ENCODE data around the gene RAD54L2. TPM values are rescaled to one million over a fixed set of nuclear protein-coding genes. Genes with fewer than 3 reads are reported as not detected.
A peak's percentile ranks its signal among the peaks of the same experiment; 100 is the strongest.
"Not testable (repeated sequence)": the region's sequence is repeated elsewhere in the genome, so short reads cannot be mapped to it uniquely, and the experiment has no call there.

The RAD54L2 gene
- total RNA-seq, 1 donor from 2014 or later, result 37.6 TPM

GRCh38 chr3:51502562-51502910 lies 36.0 kb upstream of the RAD54L2 start:
- no peak for DNase-seq (ENCODE audit: extremely low spot score, unreplicated experiment)
- no peaks in the 10 kb centered on the region for H3K27me3 Mint-ChIP-seq
- H3K36me3 Mint-ChIP-seq, result no peaks in the 10 kb centered on the region
- H3K4me3 Mint-ChIP-seq, result no peak overlapping the region
- no peak overlapping the region for H3K27ac Mint-ChIP-seq
- peaks cover 4% of the 10 kb centered on the region for H3K4me1 Mint-ChIP-seq (ENCODE audit: unreplicated experiment)
- no peak for TF ChIP-seq CTCF (conservative IDR thresholded peaks at IDR 0.05)
- no peaks in the 10 kb centered on the region for H3K9me3 Mint-ChIP-seq

- TF ChIP-seq CTCF (conservative IDR thresholded peaks at IDR 0.05), result no peak
- Mint-ChIP-seq H3K4me1 (ENCODE audit: unreplicated experiment) (peaks cover 4% of the 10 kb centered on the region), H3K36me3 (no peaks in the 10 kb centered on the region), H3K4me3 (no peak overlapping the region), H3K27ac (peak overlapping the region; percentile 11), H3K27me3 (no peaks in the 10 kb centered on the region), H3K9me3 (no peaks in the 10 kb centered on the region)
- DNase-seq (ENCODE audit: extremely low spot score, unreplicated experiment), result no peak
Measured at GRCh38 chr3:51503007-51503406, 35.5 kb upstream of the RAD54L2 start.

GRCh38 chr3:51508255-51508654 lies 30.3 kb upstream of the RAD54L2 start:
- DNase-seq (ENCODE audit: extremely low spot score, unreplicated experiment), result no peak
- Mint-ChIP-seq H3K9me3 (no peaks in the 10 kb centered on the region), H3K4me1 (ENCODE audit: unreplicated experiment) (no peaks in the 10 kb centered on the region), H3K27ac (no peak overlapping the region), H3K27me3 (no peaks in the 10 kb centered on the region), H3K4me3 (no peak overlapping the region), H3K36me3 (no peaks in the 10 kb centered on the region)
- TF ChIP-seq CTCF (conservative IDR thresholded peaks at IDR 0.05), result no peak

- Mint-ChIP-seq H3K36me3 (no peaks in the 10 kb centered on the region), H3K9me3 (no peaks in the 10 kb centered on the region), H3K4me1 (ENCODE audit: unreplicated experiment) (no peaks in the 10 kb centered on the region), H3K27ac (no peak overlapping the region), H3K4me3 (no peak overlapping the region), H3K27me3 (no peaks in the 10 kb centered on the region)
- no peak for TF ChIP-seq CTCF (conservative IDR thresholded peaks at IDR 0.05)
- DNase-seq (ENCODE audit: extremely low spot score, unreplicated experiment), result no peak
Measured at GRCh38 chr3:51510996-51511395, 27.5 kb upstream of the RAD54L2 start.

- Mint-ChIP-seq H3K9me3 (no peaks in the 10 kb centered on the region), H3K4me1 (ENCODE audit: unreplicated experiment) (no peaks in the 10 kb centered on the region), H3K27me3 (no peaks in the 10 kb centered on the region), H3K4me3 (no peak overlapping the region), H3K27ac (no peak overlapping the region), H3K36me3 (no peaks in the 10 kb centered on the region)
- no peak for DNase-seq (ENCODE audit: extremely low spot score, unreplicated experiment)
- TF ChIP-seq CTCF (conservative IDR thresholded peaks at IDR 0.05), result no peak
Measured at GRCh38 chr3:51514210-51514609, 24.3 kb upstream of the RAD54L2 start.

- no peak for TF ChIP-seq CTCF (conservative IDR thresholded peaks at IDR 0.05)
- H3K4me3 Mint-ChIP-seq, result no peak overlapping the region
- H3K4me1 Mint-ChIP-seq (ENCODE audit: unreplicated experiment), result no peaks in the 10 kb centered on the region
- H3K36me3 Mint-ChIP-seq, result no peaks in the 10 kb centered on the region
- peaks cover 5% of the 10 kb centered on the region for H3K27me3 Mint-ChIP-seq
- H3K27ac Mint-ChIP-seq, result no peak overlapping the region
- DNase-seq (ENCODE audit: extremely low spot score, unreplicated experiment), result no peak
- H3K9me3 Mint-ChIP-seq, result no peaks in the 10 kb centered on the region
Measured at GRCh38 chr3:51519848-51520247, 18.7 kb upstream of the RAD54L2 start.

- not testable (repeated sequence) for H3K9me3 Mint-ChIP-seq; H3K4me1 Mint-ChIP-seq (ENCODE audit: unreplicated experiment); DNase-seq (ENCODE audit: extremely low spot score, unreplicated experiment); H3K27me3 Mint-ChIP-seq; H3K4me3 Mint-ChIP-seq; H3K27ac Mint-ChIP-seq; H3K36me3 Mint-ChIP-seq
Measured at GRCh38 chr3:51520906-51521730, 17.4 kb upstream of the RAD54L2 start.

All from type B pancreatic cell (in vitro differentiated cells).